ENCODE results near the gene DAP3. TPM values are rescaled to one million over a fixed set of nuclear protein-coding genes. Genes with fewer than 3 reads are reported as not detected.

DAP3 gene
- total RNA-seq = 45.8 and 49.7 TPM in 2 replicates

GRCh38 chr1:155689081-155689607 lies at the start of gene DAP3:
Gene DAP3 (plus strand): TSS chr1:155689091. CDS start chr1:155709780, 20,689 bp downstream.

GRCh38 chr1:155688324-155689080 lies 389 bp upstream of the DAP3 start, which contains the start of gene YY1AP1:
Gene YY1AP1 (minus strand): TSS chr1:155688774. CDS start chr1:155680436, 8,338 bp downstream.

Other genes with a start within 250 kb of the DAP3 start
- 30.3 and 35.9 TPM in 2 replicates for gene ASH1L, start 126.3 kb upstream of the DAP3 start, total RNA-seq
- 20.3 and 31.2 TPM in 2 replicates for gene MSTO1, start 78.9 kb upstream of the DAP3 start, total RNA-seq
- 44.4 and 55.1 TPM in 2 replicates for gene YY1AP1, start 317 bp upstream of the DAP3 start, total RNA-seq
- 28.7 and 34.8 TPM in 2 replicates for gene GON4L, start 168.1 kb downstream of the DAP3 start, total RNA-seq
- 80.1 and 93.3 TPM in 2 replicates for gene SYT11, start 170.5 kb downstream of the DAP3 start, total RNA-seq
- gene RIT1, start 222.3 kb downstream of the DAP3 start, total RNA-seq = 46.0 and 61.7 TPM in 2 replicates
- gene KHDC4, start 245.3 kb downstream of the DAP3 start, total RNA-seq = 24.0 and 27.4 TPM in 2 replicates